ENCODE results near the gene COLEC12.
A peak's percentile ranks its signal among the peaks of the same experiment; 100 is the strongest.

The COLEC12 gene

GRCh38 chr18:424668-425067 is 75.8 kb downstream of the COLEC12 start:
- Histone ChIP-seq H3K4me1 (ENCODE audit: control insufficient read depth, insufficient read depth, low read length) (peaks cover 6% of the 10 kb centered on the region), H3K36me3 (ENCODE audit: control insufficient read depth in 2 of 2, insufficient read depth in 1 of 2, low read length in 2 of 2) (no peaks in the 10 kb centered on the region), H3K9me3 (ENCODE audit: control insufficient read depth, insufficient read depth, low read depth, low read length) (no peaks in the 10 kb centered on the region), H3K4me3 (ENCODE audit: low read depth, low read length) (no peak overlapping the region), H3K27ac (ENCODE audit: extremely low read depth, low read depth, low read length) (no peak overlapping the region)
- CTCF ChIA-PET: interaction anchor here (0.6 kb wide), 1 partner anchor 628 kb away, joined by 3 read pairs; no protein-coding TSS in a partner anchor
- POLR2A ChIA-PET: no interaction called here
- TF ChIP-seq ZNF341 (tag by site-specific recombination; IDR thresholded peaks at IDR 0.05; ENCODE audit: low read depth) (no peak), TRIM28 (IDR thresholded peaks at IDR 0.05; ENCODE audit: borderline replicate concordance, low read length) (no peak), ZNF473 (tag by site-specific recombination; IDR thresholded peaks at IDR 0.05) (no peak), ZNF114 (tag by site-specific recombination; IDR thresholded peaks at IDR 0.05) (no peak)

DNA sequence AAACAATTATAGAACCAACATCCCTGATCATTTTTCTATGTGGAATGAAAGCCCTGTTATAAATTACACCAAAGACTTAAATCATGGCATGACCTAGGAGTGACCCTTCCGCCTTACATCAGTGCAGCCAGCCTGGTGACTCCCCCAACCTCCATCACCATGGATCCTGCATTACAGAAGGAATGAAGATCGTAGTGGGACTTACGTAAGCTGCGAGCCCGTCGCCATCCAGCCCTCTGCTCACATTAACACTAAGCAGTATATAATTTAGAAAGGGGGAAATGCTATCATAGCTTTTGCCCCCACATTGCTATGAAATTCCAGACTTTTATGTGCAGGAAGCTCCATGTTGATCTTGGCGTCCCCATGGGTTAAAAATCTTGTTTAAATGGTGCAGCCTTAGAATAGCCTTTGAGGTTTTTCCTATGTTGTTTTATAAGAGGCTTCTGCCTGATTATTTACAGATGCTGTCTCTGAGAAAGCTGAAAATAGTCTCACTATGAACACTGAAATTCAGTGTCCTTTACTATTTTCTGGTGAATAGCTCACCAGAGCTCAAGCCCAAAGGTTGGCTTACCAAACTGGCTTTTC is 76.3 kb downstream of the COLEC12 start:
- Histone ChIP-seq H3K27ac (ENCODE audit: extremely low read depth, low read depth, low read length) (no peak overlapping the region), H3K4me1 (ENCODE audit: control insufficient read depth, insufficient read depth, low read length) (peaks cover 6% of the 10 kb centered on the region), H3K36me3 (ENCODE audit: control insufficient read depth in 2 of 2, insufficient read depth in 1 of 2, low read length in 2 of 2) (no peaks in the 10 kb centered on the region), H3K9me3 (ENCODE audit: control insufficient read depth, insufficient read depth, low read depth, low read length) (no peaks in the 10 kb centered on the region), H3K4me3 (ENCODE audit: low read depth, low read length) (no peak overlapping the region)
- TF ChIP-seq ZNF555 (tag by site-specific recombination; conservative IDR thresholded peaks at IDR 0.05) (no peak), ZSCAN5A (tag by site-specific recombination; IDR thresholded peaks at IDR 0.05) (no peak), ZNF837 (tag by site-specific recombination; IDR thresholded peaks at IDR 0.05) (no peak), ZNF10 (tag by site-specific recombination; IDR thresholded peaks at IDR 0.05) (no peak), ZNF112 (tag by site-specific recombination; IDR thresholded peaks at IDR 0.05) (no peak), ZEB2 (tag by site-specific recombination; IDR thresholded peaks at IDR 0.05) (no peak), ZBTB48 (tag by site-specific recombination; IDR thresholded peaks at IDR 0.05) (no peak), ZNF561 (tag by site-specific recombination; IDR thresholded peaks at IDR 0.05; ENCODE audit: borderline replicate concordance) (no peak), ZNF398 (tag by site-specific recombination; IDR thresholded peaks at IDR 0.05) (no peak), ZNF558 (tag by site-specific recombination; IDR thresholded peaks at IDR 0.05) (no peak)
- TF ChIP-seq, protein P1, sequence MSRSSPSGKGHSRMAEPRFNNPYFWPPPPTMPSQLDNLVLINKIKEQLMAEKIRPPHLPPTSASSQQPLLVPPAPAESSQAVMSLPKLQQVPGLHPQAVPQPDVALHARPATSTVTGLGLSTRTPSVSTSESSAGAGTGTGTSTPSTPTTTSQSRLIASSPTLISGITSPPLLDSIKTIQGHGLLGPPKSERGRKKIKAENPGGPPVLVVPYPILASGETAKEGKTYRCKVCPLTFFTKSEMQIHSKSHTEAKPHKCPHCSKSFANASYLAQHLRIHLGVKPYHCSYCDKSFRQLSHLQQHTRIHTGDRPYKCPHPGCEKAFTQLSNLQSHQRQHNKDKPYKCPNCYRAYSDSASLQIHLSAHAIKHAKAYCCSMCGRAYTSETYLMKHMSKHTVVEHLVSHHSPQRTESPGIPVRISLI (tag by site-specific recombination; IDR thresholded peaks at IDR 0.05): no peak
- ChIA-PET CTCF (interaction anchor here (0.6 kb wide), 1 partner anchor 629 kb away, joined by 3 read pairs; no protein-coding TSS in a partner anchor), POLR2A (no interaction called here)

DNA sequence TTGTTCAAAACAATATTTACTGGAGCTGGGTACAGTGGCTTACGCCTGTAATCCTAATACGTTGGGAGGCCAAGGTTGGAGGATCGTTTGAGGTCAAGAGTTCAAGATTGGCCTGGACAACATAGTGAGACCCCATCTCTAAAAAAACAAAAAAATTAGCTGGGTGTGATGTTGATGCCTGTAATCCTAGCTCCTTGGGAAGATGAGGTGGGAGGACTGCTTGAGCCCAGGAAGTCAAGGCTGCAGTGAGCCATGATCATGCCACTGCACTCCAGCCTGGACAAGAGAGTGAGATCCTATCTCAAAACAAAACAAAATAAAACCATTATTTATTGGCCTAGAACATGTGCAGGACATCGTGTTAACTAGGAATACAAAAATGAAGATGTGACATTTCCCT is 77.5 kb downstream of the COLEC12 start:
- Histone ChIP-seq H3K9me3 (ENCODE audit: control insufficient read depth, insufficient read depth, low read depth, low read length) (no peaks in the 10 kb centered on the region), H3K27ac (ENCODE audit: extremely low read depth, low read depth, low read length) (no peak overlapping the region), H3K4me1 (ENCODE audit: control insufficient read depth, insufficient read depth, low read length) (peaks cover 6% of the 10 kb centered on the region), H3K4me3 (ENCODE audit: low read depth, low read length) (no peak overlapping the region), H3K36me3 (ENCODE audit: control insufficient read depth in 2 of 2, insufficient read depth in 1 of 2, low read length in 2 of 2) (no peaks in the 10 kb centered on the region)
- POLR2A ChIA-PET: no interaction called here
- TF ChIP-seq GLI4 (tag by site-specific recombination; IDR thresholded peaks at IDR 0.05) (no peak), TSHZ1 (tag by site-specific recombination; IDR thresholded peaks at IDR 0.05; ENCODE audit: borderline replicate concordance) (no peak), ZNF121 (tag by site-specific recombination; IDR thresholded peaks at IDR 0.05) (peak; percentile 99)
- CTCF ChIA-PET: interaction anchor here (0.9 kb wide), 1 partner anchor 191 kb away, joined by 3 read pairs; no protein-coding TSS in a partner anchor

All from HEK293 (cell line).